GM23248 (cell line): ENCODE measurements around the gene FBXL22. TPM values are rescaled to one million over a fixed set of nuclear protein-coding genes. Genes with fewer than 3 reads are reported as not detected.

Experiments used
- DNase-seq: peaks from one replicate; pipeline ENCODE4 v3.0.0-alpha.2; 2015
- H2AFZ ChIP-seq: fragments of 200-600 bp; sonication (generic); 2 replicates; pipeline ENCODE4 v1.6.1; 2016; ENCODE audit warnings: antibody characterized with exemption
- H3F3A ChIP-seq: fragments of 200-600 bp; sonication (generic); 2 replicates; pipeline ENCODE4 v1.6.1; 2016; ENCODE audit warnings: mild to moderate bottlenecking, antibody characterized with exemption, mixed run types; ENCODE audit not compliant: insufficient read depth
- H3K27ac ChIP-seq: fragments of 200-600 bp; sonication (generic); 2 replicates; pipeline ENCODE4 v1.5.1; 2016; ENCODE audit warnings: mild to moderate bottlenecking
- H3K27me3 ChIP-seq: fragments of 200-600 bp; sonication (generic); replicated peaks from 2 replicates; pipeline ENCODE4 v1.6.1; 2016; ENCODE audit warnings: mild to moderate bottlenecking; ENCODE audit not compliant: insufficient read depth
- H3K36me3 ChIP-seq: fragments of 200-600 bp; sonication (generic); 2 replicates; pipeline ENCODE4 v1.6.1; 2016; ENCODE audit warnings: low read depth, mild to moderate bottlenecking
- H3K4me1 ChIP-seq: fragments of 200-600 bp; sonication (generic); 2 replicates; pipeline ENCODE4 v1.6.1; 2016; ENCODE audit warnings: mild to moderate bottlenecking; ENCODE audit not compliant: insufficient read depth
- H3K4me2 ChIP-seq: fragments of 200-600 bp; sonication (generic); one replicate; pipeline ENCODE4 v1.6.1; 2016; ENCODE audit warnings: mild to moderate bottlenecking; ENCODE audit not compliant: unreplicated experiment
- H3K4me3 ChIP-seq: fragments of 200-600 bp; sonication (generic); 2 replicates; pipeline ENCODE4 v1.5.1; 2016; ENCODE audit warnings: mild to moderate bottlenecking
- H3K79me2 ChIP-seq: fragments of 200-600 bp; sonication (generic); 2 replicates; pipeline ENCODE4 v1.6.1; 2016; ENCODE audit warnings: mild to moderate bottlenecking; ENCODE audit not compliant: insufficient read depth
- H3K9ac ChIP-seq: fragments of 200-600 bp; sonication (generic); 2 replicates; pipeline ENCODE4 v1.6.1; 2016; ENCODE audit warnings: mild to moderate bottlenecking
- H3K9me2 ChIP-seq: fragments of 200-600 bp; sonication (generic); 2 replicates; pipeline ENCODE4 v1.6.1; 2016; ENCODE audit warnings: mixed run types, mild to moderate bottlenecking, moderate library complexity; ENCODE audit not compliant: insufficient read depth
- H3K9me3 ChIP-seq: fragments of 200-600 bp; sonication (generic); one replicate; pipeline ENCODE4 v1.6.1; 2017; ENCODE audit warnings: low read depth
- H4K20me1 ChIP-seq: fragments of 200-600 bp; sonication (generic); 2 replicates; pipeline ENCODE4 v1.6.0; 2016; ENCODE audit not compliant: insufficient read depth
- EZH2 ChIP-seq: fragments of 200-600 bp; sonication (generic); IDR thresholded peaks from 2 replicates; pipeline ENCODE4 v1.6.1; 2018; ENCODE audit warnings: antibody characterized with exemption, mild to moderate bottlenecking; ENCODE audit not compliant: insufficient read depth, poor library complexity, severe bottlenecking
- EZH2phosphoT487 ChIP-seq: fragments of 200-600 bp; sonication (generic); IDR thresholded peaks from 2 replicates; pipeline ENCODE4 v1.6.1; 2018; ENCODE audit warnings: antibody characterized with exemption, moderate library complexity, mild to moderate bottlenecking, low read depth; ENCODE audit not compliant: insufficient read depth
- WGBS, 2 experiments: methylation state at CpG; one replicate each; pipeline ENCODE4 v1.1.6; 2015 to 2017; ENCODE audit warnings: low lambda C conversion rate in 2 of 2, low coverage in 1 of 2; ENCODE audit errors: missing lambda C conversion rate in 2 of 2; 5-methylcytosine and 5-hydroxymethylcytosine counted together
- in situ Hi-C: fragments of 300-500 bp; cut with MboI; formaldehyde crosslinking; loops from 2 replicates; pipeline ENCODE4 v1.15.0; 2020
- polyA plus RNA-seq: library from polyadenylated mRNA; unstranded; fragments of >200 nt; fragmentation: Nextera tagmentation; extraction: Ambion mirVana; gene quantifications from 2 replicates; pipeline ENCODE4 v1.2.1, GENCODE V29; 2016
- total RNA-seq: library from RNA; depleted of rRNA; stranded (reverse); fragments of >200 nt; shearing (Covaris generic); gene quantifications from 2 replicates; pipeline ENCODE4 v1.2.3, GENCODE V29; 2014

FBXL22 gene
- total and polyA plus RNA-seq, 2 experiments from 2014 or later, result 0.32 to 1.4 TPM

DNA sequence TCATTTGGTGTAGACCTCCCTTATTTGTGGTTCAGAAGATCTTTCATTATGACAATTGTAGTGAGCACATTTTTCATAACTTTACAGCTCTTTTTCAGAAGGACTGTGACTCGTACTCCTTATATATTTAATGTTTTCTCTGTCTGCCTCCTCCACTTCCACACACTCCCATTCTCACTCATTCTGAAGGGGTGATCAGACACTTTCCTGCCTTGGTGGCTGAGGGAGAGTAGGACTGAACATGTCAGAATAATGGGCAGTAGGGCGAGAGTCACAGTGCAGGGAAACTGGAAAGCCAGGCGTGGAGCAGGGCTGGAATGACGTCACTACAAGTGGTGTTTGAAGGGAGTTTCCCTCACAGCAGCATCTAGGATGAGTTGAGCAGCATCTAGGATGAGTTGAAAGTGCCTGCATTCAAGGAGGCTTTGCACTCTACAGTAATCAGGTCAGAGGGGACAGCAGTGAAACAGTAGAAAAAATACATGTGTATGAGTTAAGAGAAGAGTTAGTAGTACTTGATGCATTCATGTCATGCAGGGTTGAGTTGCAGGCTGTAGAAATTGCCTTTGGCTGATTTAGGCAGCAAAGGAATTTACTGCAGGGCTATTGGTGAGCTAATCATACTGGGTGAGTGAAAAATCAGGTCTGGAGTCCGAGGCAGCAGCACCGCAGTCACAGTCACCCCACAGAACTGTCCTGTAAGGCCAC is 36.3 kb upstream of the FBXL22 start:
- WGBS, 2 experiments, result 86 to 91% methylated on average over 6 of the region's 6 CpGs
- Histone ChIP-seq H2AFZ (no peak overlapping the region), H3K79me2 (no peaks in the 10 kb centered on the region), H3K4me3 (no peak overlapping the region), H3K4me2 (no peak overlapping the region), H3K9me2 (no peaks in the 10 kb centered on the region), H3K27ac (no peak overlapping the region), H3K36me3 (no peaks in the 10 kb centered on the region; the same call in 1 of the 2 replicates), H3K4me1 (no peaks in the 10 kb centered on the region), H3F3A (no peaks in the 10 kb centered on the region; the same call in 1 of the 2 replicates), H4K20me1 (no peaks in the 10 kb centered on the region), H3K9ac (no peak overlapping the region), H3K9me3 (no peaks in the 10 kb centered on the region), H3K27me3 (no peaks in the 10 kb centered on the region)
- DNase-seq, result peak; percentile 5
- no peak for TF ChIP-seq EZH2
- TF ChIP-seq EZH2phosphoT487, result no peak
- in situ Hi-C loops, result no loop called here

DNA sequence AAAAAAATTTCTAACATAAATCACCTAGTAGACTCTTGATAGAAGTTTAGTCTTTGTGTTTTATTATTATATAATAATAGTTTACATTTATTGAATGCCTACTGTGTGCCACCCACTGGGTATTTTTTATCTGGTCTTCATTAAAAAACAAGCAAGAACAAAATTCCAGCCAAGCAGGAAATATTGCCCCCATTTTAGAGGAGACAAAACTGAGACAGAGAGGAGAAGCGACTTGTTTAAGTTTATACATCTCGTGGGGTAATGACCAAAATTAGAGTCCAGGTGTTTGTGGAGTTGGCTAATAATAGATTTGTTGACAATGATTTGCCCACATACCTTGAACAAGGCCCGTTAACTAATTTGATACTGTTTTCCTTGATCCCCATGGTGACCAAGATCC is 33.1 kb upstream of the FBXL22 start:
- Histone ChIP-seq H3K27ac (no peak overlapping the region), H3K27me3 (no peaks in the 10 kb centered on the region), H3K9me2 (no peaks in the 10 kb centered on the region), H4K20me1 (no peaks in the 10 kb centered on the region), H3K79me2 (no peaks in the 10 kb centered on the region), H3K4me3 (no peak overlapping the region), H3K9me3 (no peaks in the 10 kb centered on the region), H3F3A (no peaks in the 10 kb centered on the region; the same call in 1 of the 2 replicates), H3K4me1 (no peaks in the 10 kb centered on the region), H3K4me2 (no peak overlapping the region), H3K36me3 (peaks cover 7% of the 10 kb centered on the region; the same call in 1 of the 2 replicates), H2AFZ (no peak overlapping the region), H3K9ac (no peak overlapping the region)
- in situ Hi-C loops, result no loop called here
- no peak for DNase-seq
- 32 to 33% methylated on average over 3 of the region's 3 CpGs for WGBS, 2 experiments
- TF ChIP-seq EZH2phosphoT487, result no peak
- no peak for TF ChIP-seq EZH2

DNA sequence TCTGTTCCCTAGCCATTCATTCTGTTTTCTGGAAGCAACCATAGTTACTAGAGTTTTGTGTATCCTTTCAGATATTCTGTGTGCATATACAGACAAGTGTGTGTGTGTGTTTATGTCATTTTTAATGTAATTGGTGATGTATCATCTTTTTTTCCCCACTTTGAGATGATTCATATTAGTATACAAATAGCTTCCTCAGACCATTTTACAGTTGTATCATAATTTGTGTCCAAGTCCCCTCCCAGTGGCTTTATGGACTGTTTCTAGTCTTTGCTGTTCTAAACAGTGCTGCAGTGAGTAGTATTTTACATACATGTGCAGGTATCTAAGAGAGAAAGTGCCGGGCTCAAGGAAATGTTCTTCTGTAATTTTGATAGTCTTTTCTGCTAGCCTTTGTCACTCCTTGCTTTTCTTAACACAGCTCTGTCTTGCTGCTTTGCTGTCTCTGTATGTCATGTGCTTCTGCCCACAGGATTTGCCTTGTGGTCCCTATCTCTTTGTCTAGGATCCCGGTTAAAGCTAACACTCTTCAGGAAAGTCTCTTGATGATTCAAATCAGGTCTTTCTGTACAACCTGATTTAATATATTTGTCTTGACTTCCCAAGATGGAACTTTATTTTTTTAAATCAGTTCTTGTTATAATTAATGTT is 31.5 kb upstream of the FBXL22 start:
- Histone ChIP-seq H3K27ac (no peak overlapping the region), H3K4me3 (no peak overlapping the region), H2AFZ (no peak overlapping the region), H3F3A (no peaks in the 10 kb centered on the region), H3K79me2 (no peaks in the 10 kb centered on the region), H4K20me1 (no peaks in the 10 kb centered on the region), H3K4me1 (no peaks in the 10 kb centered on the region), H3K27me3 (no peaks in the 10 kb centered on the region), H3K36me3 (peaks cover 7% of the 10 kb centered on the region; the same call in 1 of the 2 replicates), H3K4me2 (no peak overlapping the region), H3K9me3 (no peaks in the 10 kb centered on the region), H3K9me2 (no peaks in the 10 kb centered on the region), H3K9ac (no peak overlapping the region)
- in situ Hi-C loops, result no loop called here
- DNase-seq, result peak; percentile 15
- TF ChIP-seq EZH2, result no peak
- TF ChIP-seq EZH2phosphoT487, result no peak
- WGBS, 2 experiments, result 92 to 95% methylated on average over 2 of the region's 2 CpGs

DNA sequence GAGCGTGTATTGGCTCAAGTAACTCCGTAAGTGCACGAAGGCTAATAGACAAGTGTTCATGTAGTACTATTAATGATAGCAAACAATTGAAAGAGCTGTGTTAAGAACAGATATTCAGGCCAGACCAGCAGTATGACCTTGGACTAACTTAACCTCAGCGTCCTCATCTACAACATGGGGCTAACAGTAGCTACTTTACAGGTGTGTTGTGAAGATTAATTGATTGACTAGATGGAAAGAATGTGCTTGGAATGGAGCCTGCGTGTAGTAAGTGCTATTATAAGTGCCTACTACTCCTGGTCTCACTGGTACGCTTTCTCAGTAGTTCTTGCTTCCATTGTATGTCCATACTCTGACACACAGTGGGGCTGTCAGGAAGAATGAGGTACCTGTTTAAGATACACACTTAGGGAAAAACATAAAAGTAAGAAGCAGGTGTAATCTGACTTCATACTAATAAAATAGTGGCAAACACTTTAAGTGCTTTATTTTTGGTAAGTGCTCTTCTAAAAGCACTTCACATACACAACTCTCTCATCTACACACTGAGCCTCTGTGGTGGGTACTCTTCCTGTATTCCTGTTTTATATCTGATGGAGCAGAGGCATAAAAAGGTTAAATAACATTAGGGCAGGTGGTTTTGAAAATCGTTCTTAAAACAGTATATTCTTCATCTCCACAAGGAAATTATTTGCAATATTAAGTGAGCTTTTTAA is 24.3 kb upstream of the FBXL22 start:
- no peaks in the 10 kb centered on the region for H3K79me2 ChIP-seq
- H3K9me3 ChIP-seq, result no peaks in the 10 kb centered on the region
- WGBS, 2 experiments, result 84 to 89% methylated on average over 7 of the region's 7 CpGs
- H2AFZ ChIP-seq, result no peak overlapping the region
- H3K9ac ChIP-seq, result no peak overlapping the region
- H4K20me1 ChIP-seq, result no peaks in the 10 kb centered on the region
- TF ChIP-seq EZH2, result no peak
- TF ChIP-seq EZH2phosphoT487, result no peak
- no peaks in the 10 kb centered on the region for H3K4me1 ChIP-seq
- DNase-seq, result no peak
- H3K27ac ChIP-seq, result no peak overlapping the region
- no peaks in the 10 kb centered on the region for H3K27me3 ChIP-seq
- H3K9me2 ChIP-seq, result no peaks in the 10 kb centered on the region
- in situ Hi-C loops, result no loop called here
- no peak overlapping the region for H3K4me2 ChIP-seq
- no peaks in the 10 kb centered on the region for H3F3A ChIP-seq
- H3K4me3 ChIP-seq, result no peak overlapping the region
- H3K36me3 ChIP-seq, result peaks cover 6% of the 10 kb centered on the region
